Activated CD8-positive, alpha-beta T cell treated with anti-CD3 and anti-CD28 coated beads, Interleukin-2, amount 10 ng/mL, durations not matched to agents 7 days and 5 days (primary cell): ENCODE data around the gene AMY2B. TPM values are rescaled to one million over a fixed set of nuclear protein-coding genes. Genes with fewer than 3 reads are reported as not detected.
"Not testable (repeated sequence)": the region's sequence is repeated elsewhere in the genome, so short reads cannot be mapped to it uniquely, and the experiment has no call there.

Experiments
- ATAC-seq: fragments of 150-1000 bp; cut with Tn5 transposase; one replicate; pipeline ENCODE4 v1.10.0; 2021; ENCODE audit warnings: moderate library complexity
- CTCF ChIA-PET: fragments of 350-600 bp; sonication (Branson Sonifier 250); formaldehyde crosslinking; loops from one replicate; lab custom pipeline; 2021; ENCODE audit warnings: antibody characterized with exemption; lab: Charles Lee
- POLR2A ChIA-PET: fragments of 350-600 bp; sonication (Branson Sonifier 250); formaldehyde crosslinking; loops from one replicate; lab custom pipeline; 2021; ENCODE audit warnings: antibody characterized with exemption; lab: Charles Lee
- DNase-seq: peaks from one replicate; pipeline ENCODE4 v3.0.0-alpha.2; 2020
- H3K27ac Mint-ChIP-seq: one replicate; pipeline ENCODE4 v1.8.0; 2021; ENCODE audit warnings: mild to moderate bottlenecking, mixed read lengths
- H3K27me3 Mint-ChIP-seq: one replicate; pipeline ENCODE4 v1.8.0; 2021; ENCODE audit warnings: low read depth, mixed read lengths
- H3K36me3 Mint-ChIP-seq: one replicate; pipeline ENCODE4 v1.8.0; 2021; ENCODE audit warnings: low read depth, mixed read lengths
- H3K4me1 Mint-ChIP-seq: one replicate; pipeline ENCODE4 v1.8.0; 2021; ENCODE audit warnings: low read depth, mixed read lengths
- H3K4me3 Mint-ChIP-seq: one replicate; pipeline ENCODE4 v1.8.0; 2021; ENCODE audit warnings: mild to moderate bottlenecking, mixed read lengths
- H3K9me3 Mint-ChIP-seq: one replicate; pipeline ENCODE4 v1.8.0; 2022; ENCODE audit warnings: mixed read lengths; ENCODE audit not compliant: insufficient read depth
- total RNA-seq, 2 experiments: library from RNA; stranded (reverse); gene quantifications; one replicate each; pipeline ENCODE4 v1.2.3, GENCODE V29; 2021

AMY2B gene
- 1 to 10 TPM; 5.2 to 6.7 TPM for total RNA-seq

DNA sequence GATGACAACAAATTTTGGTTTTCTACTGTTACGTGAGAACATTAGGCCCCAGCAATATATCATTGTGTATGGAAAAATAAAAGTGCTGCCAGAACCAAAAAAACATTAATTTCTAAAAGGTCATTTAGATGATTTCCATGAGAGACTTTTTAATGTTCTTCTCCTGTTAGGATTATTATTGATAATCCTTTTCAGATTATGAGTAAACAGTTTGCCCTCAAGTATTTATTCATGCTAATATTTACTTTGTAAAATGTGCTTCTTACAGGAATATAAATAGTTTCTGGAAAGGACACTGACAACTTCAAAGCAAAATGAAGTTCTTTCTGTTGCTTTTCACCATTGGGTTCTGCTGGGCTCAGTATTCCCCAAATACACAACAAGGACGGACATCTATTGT lies at the start of gene AMY2B:
AMY2B (plus strand) TSS at position 301 of the 400 bp plus-strand sequence; CDS start at position 315, 14 bp downstream.
- DNase-seq, H3K4me3 Mint-ChIP-seq, H3K4me1 Mint-ChIP-seq, H3K27ac Mint-ChIP-seq, H3K36me3 Mint-ChIP-seq, H3K27me3 Mint-ChIP-seq, ATAC-seq, POLR2A ChIA-PET, H3K9me3 Mint-ChIP-seq, CTCF ChIA-PET: not testable (repeated sequence)

DNA sequence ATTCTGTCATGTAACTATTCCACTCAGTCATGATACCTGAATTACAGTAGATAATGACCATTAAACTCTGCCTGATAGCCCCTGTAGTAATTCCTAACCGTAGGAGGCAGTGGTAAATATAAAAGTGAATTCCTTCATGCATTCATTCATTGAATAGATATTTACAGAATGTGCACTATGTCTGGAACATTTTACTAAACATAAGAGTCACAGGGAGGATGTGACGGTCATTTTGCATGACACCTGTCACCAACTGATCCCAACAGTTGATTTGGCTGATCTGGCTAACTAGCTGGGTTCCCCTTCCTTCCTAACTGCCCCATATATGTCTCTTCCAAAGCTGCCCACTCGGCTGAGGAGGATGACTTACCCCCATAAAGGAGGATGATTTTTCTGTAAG lies 48.0 kb upstream of the AMY2B start:
- ChIA-PET POLR2A (no interaction called here), CTCF (no interaction called here)
- H3K27me3 Mint-ChIP-seq, result peaks cover 5% of the 10 kb centered on the region
- ATAC-seq (no peak), DNase-seq (no peak)
- no peaks in the 10 kb centered on the region for H3K9me3 Mint-ChIP-seq
- no peak overlapping the region for H3K27ac Mint-ChIP-seq
- H3K4me3 Mint-ChIP-seq, result no peak overlapping the region
- H3K4me1 Mint-ChIP-seq, result peaks cover 17% of the 10 kb centered on the region
- H3K36me3 Mint-ChIP-seq, result peaks cover 14% of the 10 kb centered on the region

DNA sequence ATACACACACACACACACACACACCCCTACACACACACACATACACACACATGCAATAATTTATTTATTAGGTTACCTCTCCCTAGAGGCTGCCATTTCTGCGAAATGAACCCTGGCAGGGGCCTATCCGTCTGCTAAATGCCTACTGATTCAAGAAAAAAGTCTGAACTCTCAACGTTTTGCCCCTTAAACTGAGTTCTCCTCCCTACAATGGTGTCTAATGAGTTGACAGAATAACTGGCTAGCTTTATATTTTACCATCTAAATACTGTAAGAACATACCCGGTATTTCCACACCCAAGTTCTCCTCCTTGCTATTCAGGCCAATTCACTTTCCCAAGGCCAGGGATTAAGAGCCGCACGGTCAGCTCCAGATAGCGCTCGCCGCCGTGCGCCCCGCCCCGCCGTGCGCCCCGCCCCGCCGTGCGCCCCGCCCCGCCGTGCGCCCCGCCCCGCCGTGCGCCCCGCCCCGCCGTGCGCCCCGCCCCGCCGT lies 46.2 kb upstream of the AMY2B start:
- Mint-ChIP-seq H3K9me3 (no peaks in the 10 kb centered on the region), H3K36me3 (peaks cover 27% of the 10 kb centered on the region), H3K27ac (peak overlapping the region; percentile 79), H3K4me3 (peak overlapping the region; percentile 79), H3K27me3 (peaks cover 5% of the 10 kb centered on the region), H3K4me1 (peaks cover 26% of the 10 kb centered on the region)
- DNase-seq, result no peak
- ChIA-PET POLR2A (interaction anchor here (0.7 to 1.0 kb wide), 2 partner anchors 10 to 14 kb away, joined by 3 to 4 read pairs; no protein-coding TSS in a partner anchor), CTCF (interaction anchor here (2.1 kb wide), 1 partner anchor 11 kb away, joined by 11 read pairs; no protein-coding TSS in a partner anchor)
- peak; percentile 70 for ATAC-seq

DNA sequence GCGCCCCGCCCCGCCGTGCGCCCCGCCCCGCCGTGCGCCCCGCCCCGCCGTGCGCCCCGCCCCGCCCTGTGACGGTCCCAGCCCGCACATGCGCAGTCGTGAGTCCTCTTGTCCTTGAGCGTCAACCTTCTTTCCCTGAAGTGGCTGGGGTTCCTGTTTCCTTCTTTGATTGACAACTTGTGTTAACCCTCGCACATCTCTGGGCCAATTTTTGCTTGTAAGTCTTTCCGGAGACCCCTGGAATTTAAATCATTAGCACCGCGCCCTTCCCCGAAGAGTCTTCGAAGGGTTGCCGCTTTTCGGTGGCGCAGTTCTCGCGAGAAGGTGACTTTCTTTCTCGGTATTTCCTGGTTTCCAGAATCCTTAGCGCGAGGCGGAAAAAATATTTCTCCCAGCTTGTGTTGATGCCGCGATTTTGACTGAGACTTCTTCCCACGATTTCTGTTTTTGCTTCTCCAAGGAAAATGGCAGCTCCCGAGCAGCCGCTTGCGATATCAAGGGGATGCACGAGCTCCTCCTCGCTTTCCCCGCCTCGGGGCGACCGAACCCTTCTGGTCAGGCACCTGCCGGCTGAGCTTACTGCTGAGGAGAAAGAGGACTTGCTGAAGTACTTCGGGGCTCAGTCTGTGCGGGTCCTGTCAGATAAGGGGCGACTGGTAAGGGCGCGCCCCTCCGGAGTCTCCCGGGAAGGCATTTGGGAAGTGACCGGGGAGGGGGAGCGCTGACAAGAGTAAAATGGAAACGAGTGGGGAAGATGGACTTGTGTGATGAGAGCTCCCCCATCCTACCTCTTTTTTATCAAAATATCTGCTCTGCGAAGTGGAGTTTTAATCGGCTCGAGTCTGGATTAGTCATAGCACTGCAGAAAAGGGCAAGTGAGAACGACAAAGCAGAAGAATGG lies 45.5 kb upstream of the AMY2B start, which contains the start of gene RNPC3:
RNPC3 (plus strand) TSS at position 93 of the 901 bp plus-strand sequence; CDS start at position 465, 372 bp downstream.
- H3K27ac Mint-ChIP-seq, result peak within 1 kb of the TSS; percentile 99
- H3K36me3 Mint-ChIP-seq, result peaks cover 33% of the 10 kb centered on the region
- ATAC-seq (peak; percentile 83), DNase-seq (peak; percentile 90)
- ChIA-PET POLR2A (interaction anchor here (0.7 to 1.3 kb wide), 6 partner anchors 9 to 37 kb away, joined by 3 to 4 read pairs (median 3); no protein-coding TSS in a partner anchor), CTCF (interaction anchor here (1.0 to 2.1 kb wide), 3 partner anchors 9 to 24 kb away, joined by 3 to 11 read pairs (median 4); no protein-coding TSS in a partner anchor)
- peak within 1 kb of the TSS; percentile 99 for H3K4me3 Mint-ChIP-seq
- peaks cover 30% of the 10 kb centered on the region for H3K4me1 Mint-ChIP-seq
- H3K9me3 Mint-ChIP-seq, result no peaks in the 10 kb centered on the region
- H3K27me3 Mint-ChIP-seq, result peaks cover 5% of the 10 kb centered on the region

DNA sequence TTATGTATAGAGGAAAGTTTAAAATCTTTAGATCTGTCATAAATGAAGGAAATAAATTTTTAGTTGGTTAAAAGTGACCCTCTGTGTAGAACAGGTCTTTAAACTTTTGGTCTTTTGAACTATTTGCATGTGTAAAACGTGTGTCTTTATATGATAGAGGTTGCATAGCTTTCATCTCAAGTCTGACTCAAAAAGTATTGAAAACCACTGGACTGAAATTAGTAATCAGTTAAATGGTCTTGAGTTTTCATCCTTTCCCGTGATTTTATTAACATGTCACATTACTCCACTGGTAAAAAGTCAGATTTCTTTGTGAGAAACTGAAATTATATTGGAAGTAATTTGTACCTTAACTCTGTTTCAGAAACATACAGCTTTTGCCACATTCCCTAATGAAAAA lies 44.1 kb upstream of the AMY2B start:
- H3K4me1 Mint-ChIP-seq, result peaks cover 42% of the 10 kb centered on the region
- peaks cover 5% of the 10 kb centered on the region for H3K27me3 Mint-ChIP-seq
- H3K4me3 Mint-ChIP-seq, result peak overlapping the region; percentile 71
- no peak overlapping the region for H3K27ac Mint-ChIP-seq
- H3K9me3 Mint-ChIP-seq, result no peaks in the 10 kb centered on the region
- ChIA-PET CTCF (no interaction called here), POLR2A (no interaction called here)
- DNase-seq (no peak), ATAC-seq (no peak)
- peaks cover 47% of the 10 kb centered on the region for H3K36me3 Mint-ChIP-seq

DNA sequence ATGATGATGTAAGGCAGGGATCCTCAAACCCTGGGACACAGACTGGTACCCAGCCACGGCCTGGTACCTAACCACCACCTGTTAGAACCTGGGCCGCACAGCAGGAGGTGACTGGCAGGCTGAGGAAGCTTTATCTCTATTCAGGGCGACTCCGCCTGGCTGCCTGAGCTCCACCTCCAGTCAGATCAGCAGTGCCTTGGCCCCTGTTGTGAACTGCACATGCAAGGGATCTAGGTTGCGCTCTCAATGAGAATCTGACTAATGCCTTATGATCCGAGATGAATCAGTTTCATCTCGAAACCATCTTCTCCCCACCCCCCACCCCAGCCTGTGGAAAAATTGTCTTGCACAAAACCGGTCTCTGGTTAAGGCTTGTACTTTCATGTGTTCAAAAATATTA lies 41.6 kb upstream of the AMY2B start:
- no peaks in the 10 kb centered on the region for H3K27me3 Mint-ChIP-seq
- CTCF ChIA-PET, result no interaction called here
- peaks cover 56% of the 10 kb centered on the region for H3K36me3 Mint-ChIP-seq

DNA sequence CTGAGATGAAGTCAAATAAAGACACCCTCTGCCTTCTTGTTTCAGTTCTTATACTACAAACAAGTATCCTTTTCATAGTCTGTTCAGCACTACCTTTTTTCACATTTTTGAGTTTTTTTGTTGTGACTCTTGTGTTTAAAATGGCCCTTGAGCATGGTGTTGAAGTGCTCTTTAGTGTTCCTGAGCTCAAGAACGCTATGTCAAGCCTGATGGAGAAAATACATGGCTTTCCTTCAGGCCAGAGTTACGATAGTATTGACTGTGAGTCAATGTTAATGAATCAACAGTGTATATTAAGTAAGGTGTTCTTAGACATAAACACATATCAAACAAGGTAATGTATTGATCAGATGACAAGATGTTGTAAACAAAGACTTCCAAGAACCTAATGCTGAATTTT lies 33.2 kb upstream of the AMY2B start:
- DNase-seq (no peak), ATAC-seq (no peak)
- ChIA-PET CTCF (no interaction called here), POLR2A (no interaction called here)
- no peak overlapping the region for H3K4me3 Mint-ChIP-seq
- H3K36me3 Mint-ChIP-seq, result peaks cover 42% of the 10 kb centered on the region
- H3K9me3 Mint-ChIP-seq, result no peaks in the 10 kb centered on the region
- H3K4me1 Mint-ChIP-seq, result peaks cover 2% of the 10 kb centered on the region
- H3K27me3 Mint-ChIP-seq, result no peaks in the 10 kb centered on the region
- H3K27ac Mint-ChIP-seq, result no peak overlapping the region

More for the DNA sequence above, 41.6 kb upstream of the AMY2B start:
- no peak overlapping the region for H3K4me3 Mint-ChIP-seq
- H3K4me1 Mint-ChIP-seq, result peaks cover 46% of the 10 kb centered on the region
- ATAC-seq, result no peak
- POLR2A ChIA-PET, result no interaction called here
- H3K27ac Mint-ChIP-seq, result no peak overlapping the region
- DNase-seq, result no peak
- no peaks in the 10 kb centered on the region for H3K9me3 Mint-ChIP-seq

DNA sequence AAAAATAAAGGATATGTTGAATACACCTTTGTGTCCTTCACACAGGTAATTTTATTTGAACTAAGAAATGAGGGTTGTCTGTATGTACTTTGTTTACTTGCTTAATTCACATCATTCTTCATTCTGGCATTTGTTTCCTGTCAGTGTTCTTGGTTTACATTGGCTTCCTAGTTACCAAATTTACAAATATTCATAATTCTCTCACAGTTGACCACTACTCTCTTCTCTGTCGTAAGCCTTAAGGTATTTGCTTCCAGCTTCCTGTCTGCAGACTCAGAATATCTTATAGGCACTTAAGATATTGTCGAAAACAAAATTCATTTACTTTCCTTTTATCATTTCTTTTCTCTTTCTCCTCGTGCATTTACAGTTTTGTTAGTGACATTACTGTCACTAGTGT lies 30.0 kb upstream of the AMY2B start:
- ATAC-seq, result no peak
- ChIA-PET CTCF (no interaction called here), POLR2A (no interaction called here)
- DNase-seq, result no peak
- no peak overlapping the region for H3K4me3 Mint-ChIP-seq
- H3K4me1 Mint-ChIP-seq, result no peaks in the 10 kb centered on the region
- H3K36me3 Mint-ChIP-seq, result peaks cover 45% of the 10 kb centered on the region
- no peaks in the 10 kb centered on the region for H3K27me3 Mint-ChIP-seq
- no peak overlapping the region for H3K27ac Mint-ChIP-seq
- no peaks in the 10 kb centered on the region for H3K9me3 Mint-ChIP-seq

DNA sequence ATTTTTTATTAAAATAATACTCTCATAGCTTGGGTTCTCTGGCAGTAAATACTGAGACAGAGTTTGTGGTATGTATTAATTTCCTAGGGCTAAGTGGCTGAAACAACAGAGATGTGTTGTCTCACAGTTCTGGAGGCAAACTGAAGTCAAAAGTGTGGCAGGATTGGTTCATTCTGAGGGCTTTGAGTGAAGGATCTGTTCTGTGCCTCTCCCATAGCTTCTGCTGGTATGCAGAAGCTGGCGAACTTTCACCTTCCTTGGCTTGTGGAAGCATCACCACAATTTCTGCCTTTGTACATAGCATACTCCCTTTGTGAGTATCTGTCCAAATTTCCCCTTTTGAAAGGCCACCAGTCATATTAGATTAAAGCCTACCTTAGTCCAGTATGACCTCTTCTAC lies 24.9 kb upstream of the AMY2B start:
- Mint-ChIP-seq H3K4me3 (no peak overlapping the region), H3K27me3 (no peaks in the 10 kb centered on the region), H3K4me1 (no peaks in the 10 kb centered on the region), H3K36me3 (peaks cover 47% of the 10 kb centered on the region), H3K27ac (no peak overlapping the region), H3K9me3 (no peaks in the 10 kb centered on the region)
- ChIA-PET CTCF (no interaction called here), POLR2A (no interaction called here)
- ATAC-seq (no peak), DNase-seq (no peak)

DNA sequence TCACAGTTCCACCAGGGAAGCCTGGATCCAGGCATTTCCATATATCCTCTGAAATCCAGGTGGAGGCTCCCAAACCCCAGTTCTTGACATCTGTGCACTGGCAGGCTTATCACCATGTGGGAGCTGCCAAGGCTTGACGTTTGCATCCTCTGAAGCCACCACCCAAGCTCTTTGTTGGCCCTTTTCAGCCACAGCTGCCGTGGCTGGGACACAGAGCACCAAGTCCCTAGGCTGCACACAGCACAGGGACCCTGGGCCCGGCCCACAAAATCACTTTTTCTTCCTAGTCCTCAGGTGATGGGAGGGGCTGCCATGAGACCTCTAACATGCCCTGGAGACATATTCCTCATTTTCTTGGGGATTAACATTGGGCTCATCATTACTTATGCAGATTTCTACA lies 23.5 kb upstream of the AMY2B start:
- DNase-seq (no peak), ATAC-seq (no peak)
- H3K36me3 Mint-ChIP-seq, result peaks cover 48% of the 10 kb centered on the region
- H3K4me3 Mint-ChIP-seq, result no peak overlapping the region
- H3K9me3 Mint-ChIP-seq, result no peaks in the 10 kb centered on the region
- POLR2A ChIA-PET, result no interaction called here
- CTCF ChIA-PET, result no interaction called here
- no peaks in the 10 kb centered on the region for H3K27me3 Mint-ChIP-seq
- no peak overlapping the region for H3K27ac Mint-ChIP-seq
- H3K4me1 Mint-ChIP-seq, result no peaks in the 10 kb centered on the region

DNA sequence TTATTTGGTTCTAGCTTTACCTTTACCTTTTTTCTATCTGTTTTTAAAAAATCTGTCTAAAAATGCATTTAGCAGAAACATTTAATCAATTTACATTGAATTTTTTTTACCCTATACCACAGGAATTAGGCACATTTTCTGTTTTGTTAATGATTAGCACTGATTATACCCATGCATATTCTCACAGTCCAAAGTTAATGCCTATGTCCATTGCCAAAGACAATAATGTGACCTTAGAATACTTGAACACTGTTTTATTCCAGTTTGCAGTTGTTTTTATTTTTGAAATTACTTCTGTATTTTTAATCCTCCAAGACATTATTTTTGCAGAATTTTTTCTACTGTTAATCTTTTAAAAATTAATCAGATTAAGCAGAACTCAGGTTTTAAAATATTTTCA lies 11.0 kb upstream of the AMY2B start:
- H3K27ac Mint-ChIP-seq, result no peak overlapping the region
- ATAC-seq (no peak), DNase-seq (no peak)
- no peaks in the 10 kb centered on the region for H3K27me3 Mint-ChIP-seq
- CTCF ChIA-PET, result no interaction called here
- POLR2A ChIA-PET, result no interaction called here
- H3K9me3 Mint-ChIP-seq, result no peaks in the 10 kb centered on the region
- peaks cover 11% of the 10 kb centered on the region for H3K36me3 Mint-ChIP-seq
- H3K4me3 Mint-ChIP-seq, result no peak overlapping the region
- peaks cover 3% of the 10 kb centered on the region for H3K4me1 Mint-ChIP-seq

DNA sequence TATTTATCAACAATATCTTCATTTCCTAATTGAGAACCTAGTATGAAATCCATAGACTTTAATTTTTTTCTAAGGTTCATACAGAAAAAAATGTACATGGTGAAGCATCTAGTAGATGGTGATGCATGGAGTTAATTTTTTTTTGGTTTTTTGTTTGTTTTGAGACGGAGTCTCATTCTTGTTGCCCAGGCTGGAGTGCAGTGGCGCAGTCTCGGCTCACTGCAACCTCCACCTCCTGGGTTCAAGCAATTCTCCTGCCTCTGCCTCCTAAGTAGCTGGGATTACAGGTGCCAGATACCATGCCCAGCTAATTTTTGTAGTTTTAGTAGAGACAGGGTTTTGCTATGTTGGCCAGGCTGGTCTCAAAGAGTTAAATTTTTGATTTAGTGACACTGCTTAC lies 10.3 kb upstream of the AMY2B start:
- H3K27ac Mint-ChIP-seq, DNase-seq, CTCF ChIA-PET, H3K36me3 Mint-ChIP-seq, POLR2A ChIA-PET, H3K4me3 Mint-ChIP-seq, ATAC-seq, H3K4me1 Mint-ChIP-seq, H3K27me3 Mint-ChIP-seq, H3K9me3 Mint-ChIP-seq: not testable (repeated sequence)
